ENCODE results near the gene PSTPIP1. TPM values are rescaled to one million over a fixed set of nuclear protein-coding genes. Genes with fewer than 3 reads are reported as not detected.
A peak's percentile ranks its signal among the peaks of the same experiment; 100 is the strongest.

The PSTPIP1 gene
- total and polyA plus RNA-seq, 2 donors from 2014 or later = 2.2 to 22.1 TPM

GRCh38 chr15:77028451-77029165, 33.7 kb downstream of the PSTPIP1 start:
- H3K36me3 ChIP-seq (ENCODE audit: control insufficient read depth in 2 of 3, insufficient read depth in 3 of 3, low read length in 3 of 3) = no peaks in the 10 kb centered on the region
- H3K27ac ChIP-seq (ENCODE audit: low read depth in 2 of 2, low read length in 2 of 2) = no peak overlapping the region
- H3K27me3 ChIP-seq (ENCODE audit: control insufficient read depth, insufficient read depth, low read length) = no peaks in the 10 kb centered on the region
- no peak overlapping the region for H3K9ac ChIP-seq (ENCODE audit: low read length in 3 of 3)
- FAIRE-seq (no peak), DNase-seq (peak in 2 of 5 donors; percentile 19 to 50)
- H3K4me3 ChIP-seq (ENCODE audit: low read length in 3 of 3) = no peak overlapping the region
- no peaks in the 10 kb centered on the region for H3K9me3 ChIP-seq (ENCODE audit: control insufficient read depth in 2 of 3, insufficient read depth in 1 of 3, low read length in 3 of 3)
- intact Hi-C loops (cut with DNase I) = no loop called here
- H3K4me1 ChIP-seq (ENCODE audit: control insufficient read depth in 2 of 3, insufficient read depth in 2 of 3, low read depth in 1 of 3, low read length in 3 of 3) = peaks cover 0 to 5% (median 0%) of the 10 kb centered on the region in 3 donors
- no peak for TF ChIP-seq CTCF (IDR thresholded peaks at IDR 0.05; ENCODE audit: borderline replicate concordance, extremely low read depth, insufficient read depth)

- peaks cover 0 to 5% (median 0%) of the 10 kb centered on the region in 3 donors for H3K4me1 ChIP-seq (ENCODE audit: control insufficient read depth in 2 of 3, insufficient read depth in 2 of 3, low read depth in 1 of 3, low read length in 3 of 3)
- H3K36me3 ChIP-seq (ENCODE audit: control insufficient read depth in 2 of 3, insufficient read depth in 3 of 3, low read length in 3 of 3) = no peaks in the 10 kb centered on the region
- peak in 3 of 5 donors; percentile 8 to 49 (median 47) for DNase-seq
- no peaks in the 10 kb centered on the region for H3K27me3 ChIP-seq (ENCODE audit: control insufficient read depth, insufficient read depth, low read length)
- no peak overlapping the region for H3K27ac ChIP-seq (ENCODE audit: low read depth in 2 of 2, low read length in 2 of 2)
- no peak overlapping the region for H3K9ac ChIP-seq (ENCODE audit: low read length in 3 of 3)
- no peak for FAIRE-seq
- no peak overlapping the region for H3K4me3 ChIP-seq (ENCODE audit: low read length in 3 of 3)
- intact Hi-C loops (cut with DNase I) = no loop called here
- no peak for TF ChIP-seq CTCF (IDR thresholded peaks at IDR 0.05; ENCODE audit: borderline replicate concordance, extremely low read depth, insufficient read depth)
- H3K9me3 ChIP-seq (ENCODE audit: control insufficient read depth in 2 of 3, insufficient read depth in 1 of 3, low read length in 3 of 3) = no peaks in the 10 kb centered on the region
Observed at GRCh38 chr15:77029166-77030047, 34.5 kb downstream of the PSTPIP1 start.

GRCh38 chr15:77030048-77030927, 35.4 kb downstream of the PSTPIP1 start:
- TF ChIP-seq CTCF (IDR thresholded peaks at IDR 0.05; ENCODE audit: borderline replicate concordance, extremely low read depth, insufficient read depth) = no peak
- peaks cover 0 to 5% (median 0%) of the 10 kb centered on the region in 3 donors for H3K4me1 ChIP-seq (ENCODE audit: control insufficient read depth in 2 of 3, insufficient read depth in 2 of 3, low read depth in 1 of 3, low read length in 3 of 3)
- FAIRE-seq (no peak), DNase-seq (peak in 3 of 5 donors; percentile 11 to 67 (median 57))
- H3K9me3 ChIP-seq (ENCODE audit: control insufficient read depth in 2 of 3, insufficient read depth in 1 of 3, low read length in 3 of 3) = no peaks in the 10 kb centered on the region
- intact Hi-C loops (cut with DNase I) = no loop called here
- no peaks in the 10 kb centered on the region for H3K36me3 ChIP-seq (ENCODE audit: control insufficient read depth in 2 of 3, insufficient read depth in 3 of 3, low read length in 3 of 3)
- H3K4me3 ChIP-seq (ENCODE audit: low read length in 3 of 3) = no peak overlapping the region
- no peak overlapping the region for H3K9ac ChIP-seq (ENCODE audit: low read length in 3 of 3)
- H3K27me3 ChIP-seq (ENCODE audit: control insufficient read depth, insufficient read depth, low read length) = no peaks in the 10 kb centered on the region
- no peak overlapping the region for H3K27ac ChIP-seq (ENCODE audit: low read depth in 2 of 2, low read length in 2 of 2)
